K562 (cell line): ENCODE measurements around the gene ZNF33A.
"Not testable (repeated sequence)": the region's sequence is repeated elsewhere in the genome, so short reads cannot be mapped to it uniquely, and the experiment has no call there.

Source experiments
- ERF ChIP-seq: fragments of 450-650 bp; formaldehyde crosslinking; IDR thresholded peaks from 2 replicates; pipeline ENCODE4 v1.4.0; 2020; ENCODE audit warnings: mild to moderate bottlenecking, mixed read lengths
- TF ChIP-seq, protein P1 (sequence below): conservative IDR thresholded peaks from 2 replicates; pipeline ENCODE4 v1.6.1; 2011; ENCODE audit warnings: low read depth, mild to moderate bottlenecking, low read length; ENCODE audit not compliant: control insufficient read depth

DNA sequence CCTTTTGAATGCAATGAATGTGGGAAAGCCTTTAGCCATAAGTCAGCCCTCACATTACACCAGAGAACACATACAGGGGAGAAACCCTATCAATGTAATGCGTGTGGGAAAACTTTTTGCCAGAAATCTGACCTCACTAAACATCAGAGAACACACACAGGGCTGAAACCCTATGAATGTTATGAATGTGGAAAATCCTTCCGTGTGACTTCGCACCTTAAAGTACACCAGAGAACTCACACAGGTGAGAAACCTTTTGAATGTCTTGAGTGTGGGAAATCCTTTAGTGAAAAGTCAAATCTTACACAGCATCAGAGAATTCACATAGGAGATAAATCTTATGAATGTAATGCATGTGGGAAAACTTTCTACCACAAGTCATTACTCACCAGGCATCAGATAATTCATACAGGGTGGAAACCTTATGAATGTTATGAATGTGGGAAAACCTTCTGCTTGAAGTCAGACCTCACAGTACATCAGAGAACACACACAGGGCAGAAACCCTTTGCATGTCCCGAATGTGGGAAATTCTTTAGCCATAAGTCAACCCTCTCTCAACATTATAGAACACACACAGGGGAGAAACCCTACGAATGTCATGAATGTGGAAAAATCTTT, 44.9 kb downstream of the ZNF33A start:
- TF ChIP-seq, protein P1, sequence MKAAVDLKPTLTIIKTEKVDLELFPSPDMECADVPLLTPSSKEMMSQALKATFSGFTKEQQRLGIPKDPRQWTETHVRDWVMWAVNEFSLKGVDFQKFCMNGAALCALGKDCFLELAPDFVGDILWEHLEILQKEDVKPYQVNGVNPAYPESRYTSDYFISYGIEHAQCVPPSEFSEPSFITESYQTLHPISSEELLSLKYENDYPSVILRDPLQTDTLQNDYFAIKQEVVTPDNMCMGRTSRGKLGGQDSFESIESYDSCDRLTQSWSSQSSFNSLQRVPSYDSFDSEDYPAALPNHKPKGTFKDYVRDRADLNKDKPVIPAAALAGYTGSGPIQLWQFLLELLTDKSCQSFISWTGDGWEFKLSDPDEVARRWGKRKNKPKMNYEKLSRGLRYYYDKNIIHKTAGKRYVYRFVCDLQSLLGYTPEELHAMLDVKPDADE, result not testable (repeated sequence)
- not testable (repeated sequence) for TF ChIP-seq ERF
